Endothelial cell (in vitro differentiated cells): ENCODE data around the gene TSPAN10. TPM values are rescaled to one million over a fixed set of nuclear protein-coding genes. Genes with fewer than 3 reads are reported as not detected.
"Not testable (repeated sequence)": the region's sequence is repeated elsewhere in the genome, so short reads cannot be mapped to it uniquely, and the experiment has no call there.

ENCODE experiments used
- DNase-seq: peaks from one replicate; pipeline ENCODE4 v3.0.0; 2021; ENCODE audit warnings: low spot score
- H3K27ac Mint-ChIP-seq: one replicate; pipeline ENCODE4 v1.8.0; 2021; ENCODE audit warnings: mixed read lengths, inconsistent platforms; ENCODE audit not compliant: unreplicated experiment
- H3K27me3 Mint-ChIP-seq: one replicate; pipeline ENCODE4 v1.8.0; 2021; ENCODE audit warnings: mild to moderate bottlenecking, moderate library complexity, mixed read lengths, inconsistent platforms; ENCODE audit not compliant: unreplicated experiment
- H3K36me3 Mint-ChIP-seq: one replicate; pipeline ENCODE4 v1.8.0; 2021; ENCODE audit warnings: mild to moderate bottlenecking, low read depth, mixed read lengths, inconsistent platforms; ENCODE audit not compliant: unreplicated experiment
- H3K4me1 Mint-ChIP-seq: one replicate; pipeline ENCODE4 v1.8.0; 2021; ENCODE audit warnings: mild to moderate bottlenecking, mixed read lengths, inconsistent platforms; ENCODE audit not compliant: unreplicated experiment
- H3K4me3 Mint-ChIP-seq: one replicate; pipeline ENCODE4 v1.8.0; 2021; ENCODE audit warnings: mild to moderate bottlenecking, mixed read lengths, inconsistent platforms; ENCODE audit not compliant: unreplicated experiment
- H3K9me3 Mint-ChIP-seq: one replicate; pipeline ENCODE4 v1.8.0; 2021; ENCODE audit warnings: mixed read lengths, inconsistent platforms; ENCODE audit not compliant: unreplicated experiment
- CTCF ChIP-seq: fragments of 200-600 bp; sonication (generic); IDR thresholded peaks from one replicate; pipeline ENCODE4 v1.5.0; 2021; ENCODE audit warnings: antibody characterized with exemption; ENCODE audit not compliant: unreplicated experiment
- total RNA-seq: library from RNA; stranded (reverse); fragmentation: NEBNext Ultra II Directional; extraction: Animal tissue kit (Norgen Biotek cat#: 25700); gene quantifications from one replicate; pipeline ENCODE4 v1.2.1, GENCODE V29; 2021; ENCODE audit not compliant: unreplicated experiment

TSPAN10 gene
- total RNA-seq, 1 donor from 2014 or later: 2.5 TPM

GRCh38 chr17:81672504-81672903 lies 35.5 kb downstream of the TSPAN10 start:
- H3K27me3 Mint-ChIP-seq: peaks cover 14% of the 10 kb centered on the region
- no peak overlapping the region for H3K27ac Mint-ChIP-seq
- H3K4me3 Mint-ChIP-seq: no peak overlapping the region
- H3K4me1 Mint-ChIP-seq: peaks cover 12% of the 10 kb centered on the region
- no peak for TF ChIP-seq CTCF
- H3K9me3 Mint-ChIP-seq: no peaks in the 10 kb centered on the region
- H3K36me3 Mint-ChIP-seq: peaks cover 28% of the 10 kb centered on the region
- DNase-seq: no peak

DNA sequence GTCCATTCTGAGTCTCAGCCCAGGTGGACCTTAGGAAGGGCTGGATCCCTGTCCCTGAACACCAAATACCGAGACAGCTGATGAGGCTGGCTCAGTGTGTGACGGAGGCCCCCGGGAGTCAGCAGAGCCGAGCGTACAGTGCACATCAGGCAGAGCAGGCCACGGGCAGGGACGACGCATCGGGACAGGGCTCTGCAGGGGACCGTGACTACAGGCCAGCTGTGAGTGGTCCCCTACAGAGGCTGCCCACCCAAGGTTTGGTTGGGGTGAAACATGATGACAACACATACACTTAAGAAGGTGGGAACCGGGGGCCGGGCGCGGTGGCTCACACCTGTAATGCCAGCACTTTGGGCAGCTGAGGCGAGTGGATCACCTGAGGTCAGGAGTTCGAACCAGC lies 36.0 kb downstream of the TSPAN10 start:
- no peak for TF ChIP-seq CTCF
- Mint-ChIP-seq H3K36me3 (peaks cover 23% of the 10 kb centered on the region), H3K27ac (no peak overlapping the region), H3K27me3 (peaks cover 10% of the 10 kb centered on the region), H3K4me1 (peaks cover 7% of the 10 kb centered on the region), H3K9me3 (no peaks in the 10 kb centered on the region), H3K4me3 (no peak overlapping the region)
- DNase-seq: no peak

DNA sequence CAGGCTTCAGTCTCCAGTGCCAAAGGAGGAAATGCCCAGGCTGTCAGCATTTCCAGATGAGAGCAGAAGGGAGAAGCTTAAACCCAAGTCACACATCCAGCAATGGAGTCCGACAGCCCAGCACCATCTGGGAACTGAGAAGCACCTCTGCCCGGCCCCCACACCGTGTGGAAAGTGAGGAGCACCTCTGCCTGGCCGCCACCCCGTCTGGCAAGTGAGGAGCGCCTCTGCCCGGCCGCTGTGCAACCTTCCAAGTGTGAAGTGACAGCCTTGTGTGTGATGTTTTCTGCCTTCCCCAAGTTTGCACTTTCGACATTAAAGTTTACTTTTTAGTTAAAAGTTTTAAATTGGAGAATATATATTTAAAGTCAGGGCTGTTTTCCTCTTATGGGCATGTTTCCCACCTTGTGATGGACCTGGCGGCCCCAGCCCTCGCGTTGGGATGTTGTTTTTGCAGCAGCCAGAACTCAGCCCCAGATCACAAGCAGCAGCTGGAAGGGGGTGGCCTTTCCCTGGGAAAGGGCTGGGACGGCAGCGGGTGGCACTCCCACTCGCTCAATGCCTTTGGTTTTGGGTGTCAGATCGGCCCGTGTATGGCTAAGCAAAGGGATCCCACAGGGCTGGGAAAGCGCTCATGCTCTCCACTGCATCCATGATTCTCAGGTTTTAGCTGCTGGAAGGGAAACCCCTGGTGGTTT lies 36.7 kb downstream of the TSPAN10 start:
- no peak for TF ChIP-seq CTCF
- H3K4me1 Mint-ChIP-seq: peaks cover 2% of the 10 kb centered on the region
- DNase-seq: no peak
- H3K27me3 Mint-ChIP-seq: peaks cover 5% of the 10 kb centered on the region
- H3K4me3 Mint-ChIP-seq: no peak overlapping the region
- H3K27ac Mint-ChIP-seq: no peak overlapping the region
- no peaks in the 10 kb centered on the region for H3K9me3 Mint-ChIP-seq
- H3K36me3 Mint-ChIP-seq: peaks cover 17% of the 10 kb centered on the region

- peak; percentile 29 for DNase-seq
- H3K4me1 Mint-ChIP-seq: not testable (repeated sequence)
Observed at GRCh38 chr17:81675515-81676221, 38.7 kb downstream of the TSPAN10 start.

More at GRCh38 chr17:81675515-81676221, 38.7 kb downstream of the TSPAN10 start:
- peaks cover 13% of the 10 kb centered on the region for H3K36me3 Mint-ChIP-seq
- not testable (repeated sequence) for H3K4me3 Mint-ChIP-seq, H3K27me3 Mint-ChIP-seq, H3K9me3 Mint-ChIP-seq
- TF ChIP-seq CTCF: peak; percentile 46
- peak overlapping the region; percentile 42 for H3K27ac Mint-ChIP-seq
